HG03469 (cell line): ENCODE data around the gene CRTC1.

ENCODE experiments used
- ATAC-seq: cut with Tn5 transposase; IDR thresholded peaks from one replicate; pipeline ENCODE4 v1.9.1; 2021; ENCODE audit warnings: mild to moderate bottlenecking, moderate library complexity, moderate number of reproducible peaks; ENCODE audit not compliant: unreplicated experiment

The CRTC1 gene

DNA sequence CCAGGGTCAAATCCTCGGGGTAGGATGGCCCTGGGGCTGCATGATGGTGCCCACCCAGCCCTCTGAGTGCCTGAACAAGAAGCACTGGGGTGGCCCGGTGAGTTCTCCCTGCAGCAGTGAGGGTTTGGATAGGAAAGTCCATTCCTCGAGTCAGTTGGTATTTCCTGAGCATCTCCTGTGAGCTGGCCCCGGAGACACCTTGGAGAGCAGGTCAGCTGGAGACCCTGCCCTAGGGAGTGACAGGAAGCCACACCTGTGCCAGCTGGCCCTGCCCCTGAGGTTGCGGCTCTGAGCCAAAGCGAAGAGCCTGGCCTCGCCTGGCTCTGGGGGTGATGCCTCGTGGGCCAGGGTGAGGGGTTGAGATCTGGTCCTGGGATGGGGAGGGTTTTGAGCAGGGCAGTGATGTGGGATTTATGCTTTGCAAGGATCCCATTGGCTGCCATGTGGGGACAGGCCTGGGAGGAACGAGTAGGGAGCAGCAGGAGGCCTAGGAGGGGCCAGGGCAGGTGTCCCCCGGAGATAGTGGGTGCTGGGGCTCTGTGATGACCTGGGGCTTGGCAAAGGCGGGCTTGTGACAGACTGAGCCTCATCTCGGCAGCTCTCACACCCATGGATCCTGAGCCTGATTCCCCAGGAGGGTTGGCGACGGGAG, 16.0 kb downstream of the CRTC1 start:
- ATAC-seq: no peak

DNA sequence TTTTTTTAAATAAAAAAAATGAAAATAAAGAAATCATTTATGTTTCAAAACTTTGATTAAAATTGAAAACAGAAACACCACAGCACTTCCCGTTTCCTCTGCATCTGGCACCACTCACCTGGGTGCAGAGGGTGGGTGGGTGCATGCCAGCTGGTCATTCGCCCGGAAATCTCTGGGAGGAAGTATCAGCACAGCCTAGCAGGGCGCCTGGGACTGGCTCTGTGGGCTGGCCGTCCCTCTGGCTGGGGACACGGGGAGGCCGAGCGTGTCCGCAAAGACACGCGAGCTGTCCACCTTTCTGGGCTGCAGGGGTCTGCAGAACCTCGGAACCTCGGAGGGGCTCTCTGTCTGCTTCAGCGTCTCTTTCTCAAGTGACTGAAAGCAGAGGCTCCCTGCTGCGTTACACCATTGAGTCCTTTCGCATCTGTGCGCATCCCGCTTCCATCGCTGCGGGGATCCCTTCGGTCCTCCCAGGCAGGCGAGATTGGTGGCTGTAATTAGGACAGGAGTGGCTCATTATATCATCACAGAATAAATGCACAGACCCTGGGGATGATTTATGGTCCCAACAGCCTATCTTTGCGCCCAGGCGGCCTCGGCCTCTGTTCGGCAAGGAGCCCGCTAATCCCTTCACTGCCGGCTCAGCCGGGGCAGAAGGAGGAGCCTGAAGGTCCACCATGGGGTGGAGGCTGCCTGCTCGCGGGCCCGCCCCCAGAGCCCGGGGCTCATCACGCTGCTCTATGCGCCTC, 17.2 kb downstream of the CRTC1 start:
- ATAC-seq: no peak

DNA sequence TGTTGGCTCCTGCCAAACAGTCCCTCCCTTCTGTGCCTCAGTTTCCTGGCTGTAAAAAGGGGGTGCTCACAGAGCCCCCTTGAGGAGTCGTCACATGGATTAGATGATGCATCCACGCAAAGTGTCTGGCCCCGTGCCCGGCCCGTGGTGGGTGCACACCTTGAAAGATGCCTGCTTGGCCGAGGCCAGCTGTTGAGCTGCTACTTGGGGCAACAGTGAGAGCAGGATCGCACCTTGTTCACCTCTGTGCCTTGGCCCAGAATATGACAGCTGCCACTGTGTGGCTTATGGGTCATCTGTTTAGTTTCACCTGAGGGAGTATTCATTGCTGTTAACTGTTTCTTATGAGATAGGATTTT, 17.7 kb downstream of the CRTC1 start:
- no peak for ATAC-seq

DNA sequence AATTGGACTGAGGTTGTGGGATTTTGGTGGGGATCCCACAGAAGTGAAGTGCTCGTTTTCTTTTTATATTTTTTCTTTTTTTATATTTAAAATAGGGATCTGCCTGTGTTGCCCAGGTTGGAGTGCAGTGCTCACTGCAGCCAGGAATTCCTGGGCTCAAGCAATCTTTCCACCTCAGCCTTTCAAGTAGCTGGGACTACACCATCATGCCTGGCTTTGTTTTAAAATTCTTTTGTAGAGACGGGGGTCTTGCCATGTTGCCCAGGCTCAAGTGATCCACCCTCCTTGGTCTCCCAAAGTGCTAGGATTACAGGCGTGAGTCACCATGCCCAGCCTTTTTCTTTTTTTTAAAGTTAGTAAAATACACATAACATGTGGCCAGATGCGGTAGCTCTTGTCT, 20.6 kb downstream of the CRTC1 start:
- no peak for ATAC-seq

DNA sequence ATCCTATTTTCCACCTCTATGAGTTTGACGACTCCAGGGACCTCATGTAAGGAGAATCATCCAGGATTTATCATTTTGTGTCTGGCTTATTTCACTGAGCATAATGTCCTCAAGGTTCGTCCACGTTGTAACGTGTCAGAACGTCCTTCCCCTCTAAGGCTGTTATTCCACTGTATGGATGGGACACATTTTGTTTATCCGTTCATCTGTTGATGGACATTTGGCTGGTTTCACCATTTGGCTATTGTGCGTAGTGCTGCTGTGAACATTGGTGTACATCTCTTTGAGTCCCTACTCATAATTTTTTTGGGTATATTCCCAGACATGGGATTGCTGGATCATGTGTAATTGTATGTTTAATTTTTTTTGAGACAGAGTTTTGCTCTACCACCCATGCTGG, 21.5 kb downstream of the CRTC1 start:
- no peak for ATAC-seq

DNA sequence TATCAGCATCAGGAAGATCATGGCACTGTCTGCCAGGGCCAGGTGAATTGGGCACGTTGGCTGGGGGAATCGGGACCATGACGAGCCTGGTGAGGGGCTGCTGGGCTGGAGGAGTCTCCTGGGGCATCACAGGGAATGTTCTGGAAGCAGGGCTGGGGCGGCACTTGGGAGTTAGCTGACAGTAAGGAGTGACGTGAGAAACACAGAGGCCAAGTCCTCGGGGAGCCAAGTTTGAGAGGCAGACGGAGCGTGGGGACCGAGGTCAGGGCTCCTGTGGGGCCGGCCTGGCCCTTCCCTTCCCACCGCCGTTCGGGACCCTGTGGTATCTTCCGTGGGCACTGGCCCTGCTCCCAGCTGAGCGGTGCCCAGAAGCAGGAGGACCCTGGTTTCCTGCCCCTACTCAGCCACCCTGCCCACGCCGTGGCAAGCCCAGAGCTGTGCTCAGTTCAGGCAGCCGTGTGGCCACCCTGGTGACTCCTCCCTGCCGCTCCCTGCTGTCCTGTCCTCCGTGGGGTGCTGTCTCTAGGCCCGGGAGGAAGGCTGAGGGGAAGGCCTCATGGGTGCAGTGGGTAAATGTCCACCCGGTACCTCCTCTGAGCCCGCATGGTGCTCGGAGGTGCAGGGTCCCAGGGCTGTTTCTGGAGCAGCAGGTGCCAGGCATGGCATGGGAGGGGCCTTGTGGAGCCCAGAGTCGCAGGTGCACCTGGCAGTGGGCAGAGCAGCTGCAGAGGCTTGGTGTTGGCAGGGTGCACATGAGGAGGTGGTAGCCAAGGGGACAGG, 25.2 kb downstream of the CRTC1 start:
- no peak for ATAC-seq

DNA sequence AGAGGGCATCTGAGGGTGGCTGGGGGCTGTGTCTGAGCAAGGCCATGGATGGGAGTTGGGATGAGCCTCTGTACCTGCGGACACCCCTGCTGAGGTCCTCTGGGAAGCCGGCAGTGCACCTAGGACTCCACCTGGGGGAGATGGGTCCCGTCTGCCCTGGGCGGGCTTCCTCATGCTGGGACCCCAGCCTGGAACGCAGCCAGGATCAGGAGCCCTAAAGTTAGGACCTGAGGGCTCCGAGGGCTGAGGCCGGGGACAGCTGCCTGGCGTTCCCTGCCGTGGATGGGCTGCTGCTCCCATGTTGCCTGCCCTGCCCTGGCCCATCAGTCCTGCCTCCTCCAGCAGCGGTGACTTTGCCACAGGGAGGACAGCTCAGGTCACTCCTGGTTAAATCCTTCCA, 26.1 kb downstream of the CRTC1 start:
- no peak for ATAC-seq

DNA sequence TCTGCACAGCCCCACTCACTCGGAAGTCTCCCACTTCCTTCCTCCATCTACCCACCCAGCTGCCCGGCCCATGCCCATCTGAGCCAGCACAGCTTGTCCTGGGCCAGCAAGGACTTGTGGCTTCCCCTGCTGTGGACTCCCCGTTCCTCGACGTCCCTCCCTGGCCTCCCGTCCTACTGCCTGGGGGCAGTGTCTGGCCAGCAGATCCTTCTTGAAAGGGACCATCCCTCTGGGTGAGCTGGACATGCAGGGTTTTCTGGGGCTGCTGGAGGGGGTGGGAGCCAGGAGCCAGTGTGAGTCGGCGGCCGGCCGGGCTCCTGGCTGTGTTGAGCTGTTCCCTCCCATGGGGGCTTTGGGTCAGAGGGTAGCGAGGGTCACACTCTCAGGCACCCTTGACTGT, 26.7 kb downstream of the CRTC1 start:
- no peak for ATAC-seq

DNA sequence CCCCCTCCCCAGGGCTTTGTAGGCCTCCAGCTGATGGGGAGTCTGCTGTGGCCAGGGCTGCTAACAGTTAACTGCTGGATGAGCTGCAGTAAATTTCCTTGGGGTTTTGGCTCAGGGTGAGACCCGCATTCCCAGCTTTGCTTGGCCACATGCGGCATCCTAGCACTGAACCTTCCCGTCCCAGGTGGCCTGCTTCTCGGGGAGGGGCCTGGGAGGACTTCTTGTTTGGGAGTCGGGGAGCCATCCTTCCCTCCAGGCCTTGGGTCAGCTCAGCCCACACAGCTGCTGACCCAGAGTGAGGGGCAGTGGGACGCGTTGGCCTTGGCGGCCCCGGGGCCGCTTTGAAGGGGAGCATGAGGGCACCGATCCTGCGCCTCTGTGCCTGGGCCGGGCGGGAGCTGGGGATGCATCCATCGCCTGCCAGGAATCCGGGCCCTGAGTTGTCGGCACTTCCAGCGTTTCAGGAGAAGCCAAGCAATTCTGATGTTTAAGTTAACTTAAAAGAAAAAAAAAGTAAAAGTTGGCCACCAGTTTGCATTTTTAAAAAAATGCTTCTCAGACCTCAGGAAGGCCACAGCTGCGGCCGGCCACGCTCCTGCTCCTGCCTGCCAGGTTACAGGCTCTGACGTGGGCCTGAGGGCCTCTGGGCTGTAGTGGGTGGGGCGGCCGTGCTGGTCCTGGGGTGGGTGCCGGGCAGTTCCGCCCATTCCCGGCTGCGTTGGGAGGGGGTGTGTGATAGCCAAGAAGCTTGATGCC, 27.7 kb downstream of the CRTC1 start:
- ATAC-seq: no peak

DNA sequence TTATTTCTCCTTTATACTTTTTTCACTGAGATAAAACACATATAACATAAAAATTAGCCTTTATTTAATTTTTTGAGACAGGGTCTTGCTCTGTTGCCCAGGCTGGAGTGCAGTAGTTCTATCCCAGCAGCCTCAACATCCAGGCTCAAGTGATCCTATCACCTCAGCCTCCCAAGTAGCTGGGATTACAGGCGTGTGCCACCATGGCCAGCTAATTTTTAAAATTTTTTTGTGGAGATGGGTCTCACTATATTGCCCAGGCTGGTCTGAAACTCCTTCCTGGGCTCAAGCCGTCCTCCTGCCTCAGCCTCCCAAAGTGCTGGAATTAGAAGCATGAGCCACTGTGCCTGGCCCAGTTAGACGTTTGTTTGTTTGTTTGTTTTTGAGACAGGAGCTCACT, 28.4 kb downstream of the CRTC1 start:
- no peak for ATAC-seq

DNA sequence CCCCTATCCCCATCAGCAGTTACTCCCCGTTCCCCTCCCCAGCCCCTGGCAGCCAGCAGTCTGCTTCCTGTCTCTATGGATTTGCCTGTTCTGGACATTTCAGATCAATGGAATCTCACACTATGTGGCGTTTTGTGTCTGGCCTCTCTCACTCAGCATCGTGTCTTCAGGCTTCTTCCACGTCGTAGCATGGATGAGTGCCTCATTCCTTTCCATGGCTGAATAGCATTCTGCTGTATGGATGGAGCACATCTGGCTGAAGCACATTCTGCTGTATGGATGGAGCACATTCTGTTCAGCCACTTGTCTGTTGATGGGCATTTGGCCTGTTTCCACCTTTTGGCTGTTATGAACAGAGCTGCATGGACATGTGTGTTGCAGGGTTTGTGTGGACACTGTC, 29.5 kb downstream of the CRTC1 start:
- ATAC-seq: no peak

DNA sequence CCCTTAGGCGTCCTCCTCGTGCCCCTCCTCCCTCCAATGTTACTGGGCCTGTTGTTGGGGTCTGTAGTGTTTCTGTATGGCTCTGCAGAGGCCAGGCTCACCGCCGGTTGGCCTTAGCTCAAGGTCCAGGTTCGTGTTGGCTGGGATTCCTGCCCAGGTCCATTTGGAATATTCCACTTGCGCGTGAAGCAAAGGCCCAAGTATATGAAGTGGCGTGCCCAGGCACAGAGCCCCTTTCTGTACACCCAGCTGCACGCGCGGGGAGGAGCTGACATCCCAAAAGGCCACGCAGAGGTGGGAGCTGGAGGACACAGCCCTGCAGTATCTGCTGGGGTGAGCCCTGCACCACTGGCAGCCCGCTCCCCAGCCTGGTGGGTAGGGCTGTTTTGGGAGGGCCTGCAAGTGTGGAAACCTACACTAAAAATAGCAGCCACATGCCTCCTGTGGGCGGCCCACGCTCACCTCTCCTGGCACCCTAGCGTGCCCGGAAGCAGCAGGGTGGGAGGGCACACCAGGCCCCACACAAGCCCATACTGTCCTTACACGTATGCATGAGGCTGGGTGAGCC, 30.2 kb downstream of the CRTC1 start:
- no peak for ATAC-seq

DNA sequence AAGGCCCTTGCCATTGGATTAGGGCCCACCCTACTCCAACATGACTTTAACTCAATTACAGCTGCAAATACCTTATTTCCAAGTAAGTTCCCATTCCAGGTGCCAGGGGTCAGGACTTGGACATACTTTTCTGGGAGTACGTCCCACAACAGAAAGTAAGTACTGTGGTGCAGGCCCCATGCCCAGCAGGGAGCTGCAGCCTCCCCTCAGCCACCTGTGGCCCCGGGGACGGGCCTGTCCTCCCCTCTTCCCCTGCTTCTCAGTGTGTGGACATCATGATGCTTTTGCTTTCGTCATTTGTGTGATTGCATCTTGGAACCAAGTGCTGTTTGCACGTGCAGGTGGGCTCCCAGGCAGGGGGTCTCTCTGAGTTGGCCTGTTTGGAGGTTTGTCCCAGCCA, 31.9 kb downstream of the CRTC1 start:
- ATAC-seq: no peak

DNA sequence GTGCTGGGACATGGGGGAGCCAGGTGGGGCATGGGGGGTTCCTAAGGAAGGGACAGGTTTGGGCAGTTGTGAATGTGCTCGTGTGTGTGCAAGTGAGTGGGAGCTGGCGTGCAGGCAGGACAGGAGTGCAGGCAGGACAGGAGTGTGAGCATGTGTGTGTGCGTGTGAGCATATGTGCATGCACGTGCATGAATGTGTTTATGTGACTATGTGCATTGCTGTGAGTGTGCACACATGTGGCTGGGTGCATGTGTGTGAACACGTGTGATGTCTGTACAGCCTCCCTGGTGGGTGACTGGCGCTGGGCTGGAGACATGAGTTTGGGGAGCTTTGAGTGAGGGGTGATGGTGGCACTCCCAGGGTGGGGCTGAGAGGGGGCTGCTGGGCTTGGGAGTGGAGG, 33.4 kb downstream of the CRTC1 start:
- ATAC-seq: no peak

DNA sequence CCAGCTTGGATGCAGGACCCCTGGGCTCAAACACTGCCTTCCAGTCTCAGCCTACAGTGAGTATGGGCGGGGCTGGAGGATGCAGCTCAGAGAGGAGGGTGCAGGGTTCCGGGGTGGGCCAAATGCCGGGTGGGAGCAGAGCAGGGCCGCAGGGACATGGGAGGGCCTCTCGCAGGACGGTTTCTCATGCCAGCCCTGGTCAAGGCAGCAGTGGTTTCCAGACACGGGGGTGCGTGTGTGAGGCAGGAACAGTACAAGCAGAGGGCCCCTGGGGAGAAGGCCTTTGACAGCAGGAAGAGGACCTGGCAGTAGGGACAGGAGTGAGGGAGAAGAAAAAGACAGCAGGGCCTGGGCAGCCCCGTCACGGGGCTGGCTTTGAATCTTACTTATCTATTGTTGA, 34.1 kb downstream of the CRTC1 start:
- no peak for ATAC-seq

DNA sequence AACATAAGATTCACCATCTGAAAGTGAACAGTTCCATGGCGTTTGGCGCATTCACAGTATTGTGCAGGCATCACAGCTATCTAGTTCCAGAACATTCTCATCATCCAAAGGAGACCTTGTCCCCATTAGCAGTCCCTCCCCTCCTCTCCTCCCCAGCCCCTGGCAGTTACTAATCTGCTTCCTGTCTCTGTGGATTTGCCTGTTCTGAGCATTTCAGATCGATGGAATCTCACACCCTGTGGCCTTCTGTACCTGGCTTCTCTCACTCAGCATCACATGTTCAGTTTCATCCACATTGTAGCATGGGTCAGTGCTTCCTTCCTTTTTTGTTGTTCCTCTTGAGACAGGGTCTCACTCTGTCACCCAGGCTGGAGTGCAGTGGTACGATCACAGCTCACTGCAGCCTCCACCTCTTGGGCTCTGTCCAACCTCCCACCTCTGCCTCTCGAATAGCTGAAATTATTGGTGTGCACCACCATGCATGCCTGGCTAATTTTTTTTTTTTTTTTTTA, 34.6 kb downstream of the CRTC1 start:
- no peak for ATAC-seq

DNA sequence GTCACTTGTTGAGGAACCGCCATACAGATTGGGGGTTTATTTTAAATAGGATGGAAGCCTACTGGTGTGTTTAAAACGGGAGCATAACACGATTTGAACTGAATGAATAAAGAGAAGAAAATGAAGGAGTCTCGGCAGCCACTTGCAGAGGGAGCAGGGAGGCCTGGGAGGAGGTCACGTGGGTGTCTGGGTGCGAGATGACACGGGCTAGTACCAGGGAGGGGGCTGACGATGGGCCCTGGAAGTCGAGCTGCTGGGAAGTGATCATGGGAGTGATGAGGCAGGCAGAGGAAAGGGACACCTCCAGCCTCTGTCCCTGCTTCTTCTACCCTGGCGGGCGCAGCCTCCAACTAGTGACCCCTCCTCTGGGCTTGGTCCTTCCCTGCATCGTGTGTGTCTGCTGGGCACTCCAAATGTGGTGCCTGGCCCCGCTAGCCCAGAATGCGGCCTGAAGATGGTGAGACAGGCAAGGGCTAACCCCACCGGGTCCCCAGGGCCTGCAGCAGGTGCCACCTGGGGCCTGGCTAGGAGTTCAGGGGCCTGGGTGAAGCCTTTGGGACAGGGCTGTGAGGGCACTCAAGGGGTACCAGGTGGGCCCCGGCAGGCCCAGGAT, 35.5 kb downstream of the CRTC1 start:
- ATAC-seq: no peak

DNA sequence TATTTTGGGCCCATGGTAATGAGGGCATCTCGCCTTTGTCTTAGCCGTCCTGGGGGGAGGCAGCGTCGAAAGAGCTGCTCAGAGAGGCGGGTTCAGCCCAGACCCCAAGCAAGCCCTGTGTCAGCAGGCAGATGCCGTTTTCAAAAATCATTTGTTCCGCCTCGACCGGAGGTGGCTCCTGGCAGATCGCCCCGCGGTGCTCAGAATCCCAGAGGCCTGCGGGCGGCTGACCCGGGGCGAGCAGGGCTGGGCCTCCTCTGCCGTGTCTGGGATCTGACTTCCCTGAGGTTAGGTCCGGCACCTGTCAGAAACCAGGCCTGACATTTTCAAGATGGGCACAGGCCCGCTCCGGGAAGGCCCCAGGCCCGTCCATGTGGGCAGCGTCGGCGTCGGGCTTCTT, 36.1 kb downstream of the CRTC1 start:
- no peak for ATAC-seq

DNA sequence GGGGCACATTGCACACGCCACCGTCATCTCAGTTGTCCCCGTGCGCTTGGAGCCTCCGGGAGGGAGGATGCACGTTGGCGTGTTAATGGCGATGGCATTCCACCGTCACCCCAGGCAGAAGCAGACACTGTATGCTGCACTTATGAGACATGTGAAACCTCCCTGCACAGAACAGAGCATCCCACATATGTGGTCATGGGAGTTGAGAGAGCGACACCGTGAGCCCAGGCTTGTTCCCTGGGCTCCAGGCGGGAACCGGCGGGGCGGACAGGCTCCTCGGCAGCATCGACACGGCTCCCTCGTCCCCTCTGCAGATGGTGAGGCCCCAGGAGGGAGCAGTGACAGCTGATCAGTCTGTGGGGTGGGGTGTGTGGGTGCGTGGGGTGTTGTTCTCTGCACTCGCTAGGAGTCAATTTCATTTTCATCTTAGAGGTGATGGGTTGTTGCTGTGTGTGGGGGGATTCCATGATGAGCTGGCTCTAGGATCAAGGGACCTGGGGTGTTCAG, 40.4 kb downstream of the CRTC1 start:
- no peak for ATAC-seq
